ENCODE results near the gene TRIM28. TPM values are rescaled to one million over a fixed set of nuclear protein-coding genes. Genes with fewer than 3 reads are reported as not detected.

The TRIM28 gene
- total and polyA plus RNA-seq, 12 donors: 161 to 302 (median 240) TPM

DNA sequence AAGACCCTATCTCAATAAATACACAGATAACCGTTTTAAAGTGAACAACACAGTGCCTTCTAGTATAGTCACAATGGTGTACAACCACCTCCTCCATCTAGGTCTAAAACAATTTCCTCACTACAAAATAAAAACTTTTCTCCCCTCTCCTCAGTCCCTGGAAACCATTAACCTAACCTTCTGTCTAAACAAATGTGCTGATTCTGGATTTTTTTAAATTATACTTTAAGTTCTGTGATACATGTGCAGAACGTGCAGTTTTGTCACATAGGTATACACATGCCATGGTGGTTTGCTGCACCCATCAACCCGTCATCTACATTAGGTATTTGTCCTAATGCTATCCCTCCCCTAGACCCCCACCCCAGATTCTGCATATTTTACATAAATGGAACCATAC is 14.5 kb upstream of the TRIM28 start:
- Histone ChIP-seq H3K27me3 (no peaks in the 10 kb centered on the region), H3K4me1 (replicated peaks in 1 of 2) (no peaks in the 10 kb centered on the region), H3K27ac (no peak overlapping the region), H3K9me3 (replicated peaks in 1 of 3) (no peaks in the 10 kb centered on the region), H3K4me3 (no peak overlapping the region), H3K36me3 (replicated peaks in 1 of 2) (no peaks in the 10 kb centered on the region)
- TF ChIP-seq, protein P1, sequence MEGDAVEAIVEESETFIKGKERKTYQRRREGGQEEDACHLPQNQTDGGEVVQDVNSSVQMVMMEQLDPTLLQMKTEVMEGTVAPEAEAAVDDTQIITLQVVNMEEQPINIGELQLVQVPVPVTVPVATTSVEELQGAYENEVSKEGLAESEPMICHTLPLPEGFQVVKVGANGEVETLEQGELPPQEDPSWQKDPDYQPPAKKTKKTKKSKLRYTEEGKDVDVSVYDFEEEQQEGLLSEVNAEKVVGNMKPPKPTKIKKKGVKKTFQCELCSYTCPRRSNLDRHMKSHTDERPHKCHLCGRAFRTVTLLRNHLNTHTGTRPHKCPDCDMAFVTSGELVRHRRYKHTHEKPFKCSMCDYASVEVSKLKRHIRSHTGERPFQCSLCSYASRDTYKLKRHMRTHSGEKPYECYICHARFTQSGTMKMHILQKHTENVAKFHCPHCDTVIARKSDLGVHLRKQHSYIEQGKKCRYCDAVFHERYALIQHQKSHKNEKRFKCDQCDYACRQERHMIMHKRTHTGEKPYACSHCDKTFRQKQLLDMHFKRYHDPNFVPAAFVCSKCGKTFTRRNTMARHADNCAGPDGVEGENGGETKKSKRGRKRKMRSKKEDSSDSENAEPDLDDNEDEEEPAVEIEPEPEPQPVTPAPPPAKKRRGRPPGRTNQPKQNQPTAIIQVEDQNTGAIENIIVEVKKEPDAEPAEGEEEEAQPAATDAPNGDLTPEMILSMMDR (IDR thresholded peaks at IDR 0.05): no peak
- no peak for TF ChIP-seq POLR2A (IDR thresholded peaks at IDR 0.05)
- WGBS, 4 donors: 66 to 70% (median 68%) methylated on average over 3 of the region's 3 CpGs
- no peak for DNase-seq
- intact Hi-C loops (cut with DNase I): no loop called here

DNA sequence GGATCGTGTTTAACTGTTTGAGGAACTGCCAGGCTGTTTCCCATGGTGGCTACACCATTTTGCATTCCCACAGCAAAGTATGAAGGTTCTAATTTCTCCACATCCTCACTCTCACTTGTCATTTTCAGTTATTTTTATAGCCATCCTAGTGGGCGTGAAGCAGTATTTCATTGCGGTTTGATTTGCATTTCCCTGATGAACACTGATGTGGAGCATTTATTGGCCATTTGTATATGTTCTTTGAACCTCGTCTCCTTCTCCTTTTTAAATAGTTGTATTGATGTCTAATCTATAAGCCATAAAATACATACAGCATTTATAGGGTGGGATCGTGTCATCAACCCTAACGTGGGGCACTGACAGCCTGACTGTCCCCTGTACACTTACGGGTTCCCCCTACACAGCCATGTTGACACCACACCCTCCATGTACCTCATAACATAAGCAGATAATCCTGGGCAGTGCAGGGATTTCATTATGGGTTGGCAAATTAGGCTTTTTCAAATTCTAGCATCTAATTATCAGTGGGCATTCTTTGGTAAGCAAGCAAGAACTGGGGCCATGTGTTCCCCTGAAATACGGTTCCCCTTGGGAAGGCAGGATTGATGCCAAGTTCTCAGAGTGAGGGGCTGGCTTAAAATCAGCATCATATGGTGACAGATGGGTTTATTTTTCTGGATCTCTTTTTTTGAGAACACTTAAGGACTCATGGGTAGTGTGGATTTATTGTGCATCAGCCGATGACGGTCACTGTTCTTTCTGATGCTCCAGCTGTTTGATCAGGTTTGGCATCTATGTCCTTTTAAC is 12.6 kb upstream of the TRIM28 start:
- Histone ChIP-seq H3K4me3 (no peak overlapping the region), H3K27ac (no peak overlapping the region), H3K9me3 (replicated peaks in 1 of 3) (no peaks in the 10 kb centered on the region), H3K36me3 (replicated peaks in 1 of 2) (no peaks in the 10 kb centered on the region), H3K27me3 (no peaks in the 10 kb centered on the region), H3K4me1 (replicated peaks in 1 of 2) (no peaks in the 10 kb centered on the region)
- DNase-seq: no peak
- WGBS, 4 donors: 65 to 70% (median 69%) methylated on average over 10 of the region's 10 CpGs
- TF ChIP-seq POLR2A (IDR thresholded peaks at IDR 0.05): no peak
- TF ChIP-seq, protein P1 (IDR thresholded peaks at IDR 0.05): no peak
- intact Hi-C loops (cut with DNase I): no loop called here

DNA sequence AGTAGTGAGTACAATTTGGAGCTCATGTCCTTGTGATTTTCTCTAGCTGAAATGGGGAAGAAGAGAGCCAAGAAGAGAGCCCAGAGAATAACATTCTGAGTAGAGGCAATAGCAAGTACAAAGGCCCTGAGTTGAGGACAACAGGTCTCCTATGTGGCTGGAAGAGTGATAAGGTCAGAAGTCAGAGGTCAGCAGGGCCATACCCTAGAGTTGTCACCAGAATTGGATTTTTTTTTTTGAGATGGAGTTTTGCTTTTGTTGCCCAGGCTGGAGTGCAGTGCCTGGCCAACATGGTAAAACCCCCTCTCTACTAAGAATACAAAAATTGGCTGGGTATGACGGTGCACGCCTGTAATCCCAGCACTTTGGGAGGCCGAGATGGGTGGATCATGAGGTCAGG is 8.0 kb upstream of the TRIM28 start:
- no peak for TF ChIP-seq POLR2A (IDR thresholded peaks at IDR 0.05)
- TF ChIP-seq, protein P1 (IDR thresholded peaks at IDR 0.05): no peak
- DNase-seq: no peak
- no peak overlapping the region for H3K4me3 ChIP-seq
- H3K4me1 ChIP-seq (replicated peaks in 1 of 2): no peaks in the 10 kb centered on the region
- no peaks in the 10 kb centered on the region for H3K36me3 ChIP-seq (replicated peaks in 1 of 2)
- no peaks in the 10 kb centered on the region for H3K27me3 ChIP-seq
- H3K27ac ChIP-seq: no peak overlapping the region
- no peaks in the 10 kb centered on the region for H3K9me3 ChIP-seq (replicated peaks in 1 of 3)
- intact Hi-C loops (cut with DNase I): no loop called here
- 75 to 97% (median 88%) methylated on average over 3 of the region's 3 CpGs for WGBS, 4 donors

DNA sequence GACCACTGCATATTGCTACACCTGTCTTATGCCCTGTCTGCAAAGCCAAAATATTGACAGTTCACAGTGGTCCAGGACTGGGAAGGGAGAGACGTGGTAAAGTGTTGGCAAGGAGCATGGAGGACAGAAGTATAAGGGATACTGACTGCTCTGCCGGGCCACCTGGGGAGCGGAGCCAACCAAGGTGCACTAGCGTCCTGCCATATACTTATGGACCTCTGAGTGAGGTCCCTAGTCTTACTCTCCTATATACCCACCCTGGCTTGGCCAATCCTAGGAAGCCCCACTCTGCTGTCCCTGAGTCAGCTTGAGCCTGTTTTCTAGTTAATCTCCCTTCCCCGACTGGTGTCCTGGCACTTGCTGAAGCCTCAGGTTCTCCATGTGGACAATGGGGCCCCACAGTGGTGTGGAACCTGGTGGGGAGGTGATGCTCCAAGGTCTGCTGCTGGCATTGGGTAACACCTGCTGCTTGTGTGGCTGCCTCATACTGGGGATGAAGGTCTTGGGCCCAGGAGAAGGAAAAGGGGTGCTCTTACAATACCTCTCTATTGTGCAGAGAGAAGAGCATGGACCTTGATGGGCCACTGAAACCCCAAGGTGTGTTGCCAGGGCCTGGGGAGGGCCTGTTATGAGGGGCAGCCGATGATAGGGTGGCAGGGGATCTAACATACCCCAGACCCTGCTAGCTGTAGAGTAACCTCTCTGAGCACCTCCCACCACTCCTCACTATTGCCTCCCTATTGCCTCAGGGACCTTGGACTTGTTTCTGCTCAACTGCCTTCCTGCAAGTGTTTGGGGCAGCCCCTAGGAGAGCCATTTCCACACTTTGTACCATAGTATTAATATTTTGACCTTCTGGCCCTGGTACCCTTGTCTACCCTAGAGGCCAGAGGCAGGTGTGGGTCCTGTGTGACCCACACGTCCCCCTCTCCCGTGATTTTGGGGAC is 6.7 kb upstream of the TRIM28 start:
- 83 to 92% (median 87%) methylated on average over 6 to 8 of the region's 8 CpGs for whole genome bisulfite sequencing, 4 donors
- no peak overlapping the region for H3K27ac ChIP-seq
- no peak overlapping the region for H3K4me3 ChIP-seq
- intact Hi-C loops (cut with DNase I): no loop called here
- no peaks in the 10 kb centered on the region for H3K9me3 ChIP-seq (replicated peaks in 1 of 3)
- TF ChIP-seq, protein P1 (IDR thresholded peaks at IDR 0.05): no peak
- TF ChIP-seq POLR2A (IDR thresholded peaks at IDR 0.05): no peak
- H3K36me3 ChIP-seq (replicated peaks in 1 of 2): no peaks in the 10 kb centered on the region
- DNase-seq: no peak
- no peaks in the 10 kb centered on the region for H3K27me3 ChIP-seq
- H3K4me1 ChIP-seq (replicated peaks in 1 of 2): no peaks in the 10 kb centered on the region

Measured in adrenal gland (tissue), 12 donors.